ENCODE measurements around the gene DDX42. TPM values are rescaled to one million over a fixed set of nuclear protein-coding genes. Genes with fewer than 3 reads are reported as not detected.
A peak's percentile ranks its signal among the peaks of the same experiment; 100 is the strongest.

The DDX42 gene
- total and polyA plus RNA-seq, 2 of the 13 experiments (the other 11 are each of a cell fraction or from before 2014, with no cell fraction given) = 87.2 to 92.9 TPM

GRCh38 chr17:63840591-63841349, 66.8 kb downstream of the DDX42 start (continued):
- TF ChIP-seq SOX6 (IDR thresholded peaks at IDR 0.05) (no peak), SOX6 (CRISPR knock-in tag; IDR thresholded peaks at IDR 0.05) (no peak), ZNF589 (CRISPR knock-in tag; conservative IDR thresholded peaks at IDR 0.05) (no peak), NFIB (CRISPR knock-in tag; IDR thresholded peaks at IDR 0.05; ENCODE audit: borderline replicate concordance) (no peak), ZNF367 (CRISPR knock-in tag; IDR thresholded peaks at IDR 0.05; ENCODE audit: borderline replicate concordance) (no peak), NCOA2 (CRISPR knock-in tag; IDR thresholded peaks at IDR 0.05) (no peak), NR2F6 (IDR thresholded peaks at IDR 0.05) (no peak), NR2F6 (CRISPR knock-in tag; IDR thresholded peaks at IDR 0.05) (no peak), ZNF337 (CRISPR knock-in tag; IDR thresholded peaks at IDR 0.05; ENCODE audit: borderline replicate concordance, low read depth) (no peak), SIN3A (IDR thresholded peaks at IDR 0.05; ENCODE audit: borderline replicate concordance, low read depth, low read length) (0 out of 2 replicates have a peak, but pooled peaks have one; percentile 8), DBP (CRISPR knock-in tag; IDR thresholded peaks at IDR 0.05; ENCODE audit: not compliant biosample characterization) (no peak), HDAC6 (IDR thresholded peaks at IDR 0.05; ENCODE audit: low read depth, low read length) (no peak), ZFX (CRISPR knock-in tag; IDR thresholded peaks at IDR 0.05; ENCODE audit: low read depth) (peak; percentile 82), HOXA3 (CRISPR knock-in tag; IDR thresholded peaks at IDR 0.05) (no peak), NAIF1 (CRISPR knock-in tag; IDR thresholded peaks at IDR 0.05; ENCODE audit: borderline replicate concordance) (0 out of 2 replicates have a peak, but pooled peaks have one; percentile 23), MTERF4 (CRISPR knock-in tag; IDR thresholded peaks at IDR 0.05) (peak; percentile 28; the same call in 1 of the 2 replicates), AKAP8 (CRISPR knock-in tag; IDR thresholded peaks at IDR 0.05) (no peak), TBX2 (CRISPR knock-in tag; IDR thresholded peaks at IDR 0.05; ENCODE audit: borderline replicate concordance) (peak; percentile 60), DDIT3 (CRISPR knock-in tag; IDR thresholded peaks at IDR 0.05) (no peak), ZSCAN21 (CRISPR knock-in tag; IDR thresholded peaks at IDR 0.05; ENCODE audit: borderline replicate concordance) (no peak), ZNF841 (CRISPR knock-in tag; IDR thresholded peaks at IDR 0.05; ENCODE audit: borderline replicate concordance) (no peak), HOXD1 (CRISPR knock-in tag; IDR thresholded peaks at IDR 0.05) (no peak), ZNF770 (CRISPR knock-in tag; IDR thresholded peaks at IDR 0.05) (0 out of 2 replicates have a peak, but pooled peaks have one; percentile 9)
